Omental fat pad (tissue), 4 donors: ENCODE results near the gene HOXC13. TPM values are rescaled to one million over a fixed set of nuclear protein-coding genes. Genes with fewer than 3 reads are reported as not detected.

Source experiments
- ATAC-seq: fragments of 150-250 bp; one replicate; pipeline ENCODE4 v1.9.1; 2016; ENCODE audit warnings: mild to moderate bottlenecking, moderate library complexity; ENCODE audit not compliant: low FRiP score
- DNase-seq: peaks from one replicate; pipeline ENCODE4 v3.0.0-alpha.2; 2019; ENCODE audit warnings: low spot score
- CTCF ChIP-seq, 3 donors: fragments of 450-650 bp; IDR thresholded peaks; one replicate each; pipeline ENCODE4 v1.5.1; 2016 to 2017; ENCODE audit warnings: antibody characterized with exemption in 3 of 3, mild to moderate bottlenecking in 3 of 3, moderate library complexity in 2 of 3
- total RNA-seq, 4 donors: library from RNA; depleted of rRNA; stranded (reverse); fragments of >200 nt; gene quantifications; one replicate each; pipeline ENCODE4 v1.1.0, GENCODE V29; 2016

HOXC13 gene
- total RNA-seq, 4 donors from 2014 or later = not detected

- TF ChIP-seq CTCF (IDR thresholded peaks at IDR 0.05) = no peak
- no peak for DNase-seq
- no peak for ATAC-seq
Observed at GRCh38 chr12:53972722-53973235, 34.1 kb downstream of the HOXC13 start, which contains the start of gene HOXC11. Gene HOXC11, plus strand, starts transcription at chr12:53973126. Its CDS starts 116 bp downstream, at chr12:53973242.

GRCh38 chr12:53973236-53974042 lies 34.8 kb downstream of the HOXC13 start:
- no peak for ATAC-seq
- no peak for DNase-seq
- no peak for TF ChIP-seq CTCF (IDR thresholded peaks at IDR 0.05)

GRCh38 chr12:53974084-53975063 lies 35.7 kb downstream of the HOXC13 start, which contains the start of gene HOTAIR:
Gene HOTAIR, minus strand, starts transcription at chr12:53974954.
- no peak for ATAC-seq
- no peak for DNase-seq

GRCh38 chr12:53975064-53975471 lies 36.4 kb downstream of the HOXC13 start:
- DNase-seq (no peak), ATAC-seq (no peak)
- no peak for TF ChIP-seq CTCF (IDR thresholded peaks at IDR 0.05)

More at GRCh38 chr12:53974084-53975063, 35.7 kb downstream of the HOXC13 start, which contains the start of gene HOTAIR:
- TF ChIP-seq CTCF (IDR thresholded peaks at IDR 0.05) = no peak

- ATAC-seq = no peak
- no peak for TF ChIP-seq CTCF (IDR thresholded peaks at IDR 0.05)
- no peak for DNase-seq
Observed at GRCh38 chr12:53975479-53976152, 37.0 kb downstream of the HOXC13 start.

GRCh38 chr12:53976172-53976822 lies 37.7 kb downstream of the HOXC13 start:
- no peak for TF ChIP-seq CTCF (IDR thresholded peaks at IDR 0.05)
- ATAC-seq (no peak), DNase-seq (no peak)
